A549 (cell line): ENCODE results near the gene HSPB7. TPM values are rescaled to one million over a fixed set of nuclear protein-coding genes. Genes with fewer than 3 reads are reported as not detected.
"Not testable (repeated sequence)": the region's sequence is repeated elsewhere in the genome, so short reads cannot be mapped to it uniquely, and the experiment has no call there.

ENCODE experiments used
- ATAC-seq, 2 experiments: fragments of 200-7000 bp in 1 of 2; fragments of >200 bp in 1 of 2; cut with Nextera tagmentation in 1 of 2; cut with Tn5 transposase in 1 of 2; 3 replicates each; pipeline versions ENCODE4 v1.8.0 to v1.9.1; 2018 to 2020; ENCODE audit warnings: mild to moderate bottlenecking in 1 of 2, moderate library complexity in 1 of 2
- CTCF ChIA-PET: fragments of 300-600 bp; sonication (Branson Sonifier 250); formaldehyde crosslinking; extraction: SDS; loops from one replicate; lab custom pipeline; 2021; ENCODE audit warnings: antibody characterized with exemption, inconsistent platforms; lab: Yijun Ruan, JAX
- POLR2A ChIA-PET: fragments of 350-600 bp; formaldehyde crosslinking; extraction: SDS; loops from one replicate; lab custom pipeline; 2021; ENCODE audit warnings: antibody characterized with exemption, inconsistent platforms; lab: Yijun Ruan, JAX
- DNase-seq, 2 experiments: peaks; one replicate each; pipeline versions ENCODE4 v3.0.0 to v3.0.0-alpha.2; 2011 to 2016; ENCODE audit warnings: low read depth in 1 of 2, low spot score in 1 of 2
- FAIRE-seq: peaks from 2 replicates; lab custom pipeline; 2011; peaks lifted over from hg19 to GRCh38; lab: Jason Lieb, UNC
- H3K27ac ChIP-seq, 2 experiments: fragments of >200 bp; sonication (Bioruptor Twin); formaldehyde crosslinking; 3 replicates each; pipeline ENCODE4 v1.5.1; 2016 to 2017
- H3K4me1 ChIP-seq: fragments of >200 bp; sonication (Bioruptor Twin); formaldehyde crosslinking; 3 replicates; pipeline ENCODE4 v1.6.1; 2016
- H3K4me2 ChIP-seq: fragments of >200 bp; sonication (Bioruptor Twin); formaldehyde crosslinking; 3 replicates; pipeline ENCODE4 v1.6.1; 2016
- H3K4me3 ChIP-seq: fragments of >200 bp; sonication (Bioruptor Twin); formaldehyde crosslinking; 3 replicates; pipeline ENCODE4 v1.5.1; 2016
- H3K9me3 ChIP-seq: fragments of >200 bp; sonication (Bioruptor Twin); formaldehyde crosslinking; 3 replicates; pipeline ENCODE4 v1.6.1; 2016
- BHLHE40 ChIP-seq: IDR thresholded peaks from 2 replicates; pipeline ENCODE4 v1.6.1; 2012; ENCODE audit warnings: low read depth, low read length, inconsistent platforms
- CBX2 ChIP-seq: fragments of 200-600 bp; sonication (generic); IDR thresholded peaks from 2 replicates; pipeline ENCODE4 v1.6.1; 2016; ENCODE audit warnings: low read depth, mild to moderate bottlenecking, borderline replicate concordance
- CBX8 ChIP-seq: fragments of 200-600 bp; sonication (generic); IDR thresholded peaks from 2 replicates; pipeline ENCODE4 v1.6.1; 2016
- CTCF ChIP-seq: fragments of >200 bp; sonication (Bioruptor Twin); formaldehyde crosslinking; IDR thresholded peaks from 3 replicates; pipeline ENCODE4 v1.5.1; 2016
- EHF ChIP-seq: fragments of 250-450 bp; sonication (Bioruptor Pico); IDR thresholded peaks from 2 replicates; pipeline ENCODE4 v1.5.0; 2020; ENCODE audit warnings: mild to moderate bottlenecking
- FOSL2 ChIP-seq, 2 experiments: fragments of 450-650 bp in 1 of 2; fragments of >200 bp in 1 of 2; sonication (Bioruptor Twin) in 1 of 2; formaldehyde crosslinking; IDR thresholded peaks; 2 replicates each; pipeline versions ENCODE4 v1.5.0 to v1.6.1; 2016 to 2020; ENCODE audit warnings: mild to moderate bottlenecking in 1 of 2, moderate library complexity in 1 of 2
- HEYL ChIP-seq: fragments of 250-450 bp; sonication (Bioruptor Pico); IDR thresholded peaks from 2 replicates; pipeline ENCODE4 v1.8.0; 2021; ENCODE audit warnings: mild to moderate bottlenecking, moderate library complexity
- HOXA7 ChIP-seq: fragments of 250-450 bp; sonication (Bioruptor Pico); IDR thresholded peaks from 2 replicates; pipeline ENCODE4 v1.5.0; 2020; ENCODE audit warnings: mild to moderate bottlenecking, moderate library complexity
- JUN ChIP-seq, 2 experiments: fragments of >200 bp; sonication (Bioruptor Twin); formaldehyde crosslinking; IDR thresholded peaks; 2 replicates in 1 of 2; 3 replicates in 1 of 2; pipeline ENCODE4 v1.6.1; 2016 to 2017
- KDM5A ChIP-seq: fragments of 200-600 bp; sonication (generic); IDR thresholded peaks from 2 replicates; pipeline ENCODE4 v1.6.1; 2016; ENCODE audit warnings: antibody characterized with exemption, mild to moderate bottlenecking
- MYC ChIP-seq: IDR thresholded peaks from 2 replicates; pipeline ENCODE4 v1.6.1; 2012; ENCODE audit warnings: mild to moderate bottlenecking, inconsistent platforms, low read length, improper control_type of control experiment, borderline replicate concordance
- NFE2L2 ChIP-seq: fragments of 150-350 bp; conservative IDR thresholded peaks from 2 replicates; pipeline ENCODE4 v1.6.1; 2014; ENCODE audit warnings: low read length
- NR3C1 ChIP-seq: fragments of >200 bp; sonication (Bioruptor Twin); formaldehyde crosslinking; IDR thresholded peaks from 3 replicates; pipeline ENCODE4 v1.6.1; 2017
- RAD21 ChIP-seq, 2 experiments: fragments of >200 bp in 1 of 2; sonication (Bioruptor Twin) in 1 of 2; formaldehyde crosslinking in 1 of 2; IDR thresholded peaks in 1 of 2; conservative IDR thresholded peaks in 1 of 2; 2 replicates in 1 of 2; 3 replicates in 1 of 2; pipeline ENCODE4 v1.6.1; 2012 to 2018; ENCODE audit warnings: inconsistent platforms in 1 of 2
- RNF2 ChIP-seq: fragments of 200-600 bp; sonication (generic); IDR thresholded peaks from 2 replicates; pipeline ENCODE4 v1.6.1; 2016; ENCODE audit warnings: low read depth, mild to moderate bottlenecking, antibody characterized with exemption, moderate library complexity, borderline replicate concordance
- SREBF2 ChIP-seq: fragments of 450-650 bp; IDR thresholded peaks from 2 replicates; pipeline ENCODE4 v1.6.1; 2014; ENCODE audit warnings: mild to moderate bottlenecking, moderate library complexity
- ZFP36 ChIP-seq: fragments of 450-650 bp; IDR thresholded peaks from 2 replicates; pipeline ENCODE4 v1.6.1; 2014; ENCODE audit warnings: borderline replicate concordance; ENCODE audit not compliant: partially characterized antibody
- ZNF302 ChIP-seq: fragments of 250-450 bp; sonication (Bioruptor Pico); IDR thresholded peaks from 2 replicates; pipeline ENCODE4 v1.9.0; 2021; ENCODE audit warnings: inconsistent platforms, mild to moderate bottlenecking, moderate library complexity
- WGBS: methylation state at CpG from one replicate; pipeline ENCODE4 v1.1.6; 2017; ENCODE audit errors: missing lambda C conversion rate; 5-methylcytosine and 5-hydroxymethylcytosine counted together
- polyA plus RNA-seq, 4 experiments: library from polyadenylated mRNA; depleted of rRNA in 3 of 4; stranded (reverse); fragments of >200 nt; fragmentation: RNase III in 1 of 4; extraction: RNeasy Plus Mini Kit Qiagen cat#74134 plus additional on column Dnase treatment in 1 of 4; gene quantifications; 2 replicates in 3 of 4; 3 replicates in 1 of 4; pipeline ENCODE4 v1.2.3, GENCODE V29; 2011 to 2017
- TF ChIP-seq, protein P1 (sequence below): fragments of 450-650 bp; IDR thresholded peaks from 2 replicates; pipeline ENCODE4 v1.6.1; 2014; ENCODE audit warnings: antibody characterized with exemption
- TF ChIP-seq, protein P2 (sequence below): fragments of >200 bp; sonication (Bioruptor Twin); formaldehyde crosslinking; IDR thresholded peaks from 3 replicates; pipeline ENCODE4 v1.6.1; 2016
- TF ChIP-seq, protein P3 (sequence below): IDR thresholded peaks from 2 replicates; pipeline ENCODE4 v1.6.1; 2012

HSPB7 gene
- polyA plus RNA-seq, 2 of the 4 experiments (the other 2 are of a cell fraction) = not detected

DNA sequence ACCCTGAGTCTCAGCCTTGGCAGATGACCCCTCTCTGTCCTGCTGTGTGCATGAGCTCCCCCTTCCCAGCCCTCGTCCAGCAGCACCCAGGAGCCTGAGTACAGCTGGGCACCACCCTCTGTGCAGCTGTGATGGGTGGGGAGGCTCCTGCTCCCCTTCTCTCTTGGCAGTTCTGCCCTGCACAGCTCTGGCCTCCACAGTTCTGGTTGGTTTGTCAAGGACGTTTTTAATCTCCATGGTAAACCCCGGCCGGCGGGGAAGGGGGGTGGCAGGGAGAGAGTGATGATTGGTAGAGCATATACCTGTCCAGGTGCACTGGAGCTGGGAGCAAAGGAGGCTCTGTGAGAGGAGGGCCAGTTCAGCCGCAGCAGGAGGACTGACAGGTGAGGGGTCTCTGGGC is 3.8 kb upstream of the HSPB7 start, which contains the start of gene CLCNKA:
CLCNKA (plus strand) TSS at position 356 of the 400 bp plus-strand sequence. CDS start 584 bp downstream, outside the sequence.
- TF ChIP-seq HEYL (CRISPR knock-in tag) (no peak), CBX8 (no peak), CBX2 (no peak), SREBF2 (no peak), FOSL2 (IDR thresholded peaks at IDR 0.05) (no peak), FOSL2 (CRISPR knock-in tag; IDR thresholded peaks at IDR 0.05) (no peak)
- TF ChIP-seq, protein P1, sequence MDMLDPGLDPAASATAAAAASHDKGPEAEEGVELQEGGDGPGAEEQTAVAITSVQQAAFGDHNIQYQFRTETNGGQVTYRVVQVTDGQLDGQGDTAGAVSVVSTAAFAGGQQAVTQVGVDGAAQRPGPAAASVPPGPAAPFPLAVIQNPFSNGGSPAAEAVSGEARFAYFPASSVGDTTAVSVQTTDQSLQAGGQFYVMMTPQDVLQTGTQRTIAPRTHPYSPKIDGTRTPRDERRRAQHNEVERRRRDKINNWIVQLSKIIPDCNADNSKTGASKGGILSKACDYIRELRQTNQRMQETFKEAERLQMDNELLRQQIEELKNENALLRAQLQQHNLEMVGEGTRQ = no peak
- FAIRE-seq (no peak), DNase-seq (no peak), ATAC-seq (no peak)
- 77% methylated on average over 5 of the region's 6 CpGs for WGBS
- H3K4me2 ChIP-seq = no peak within 1 kb of the TSS
- POLR2A ChIA-PET = no interaction called here
- H3K4me3 ChIP-seq = no peak within 1 kb of the TSS
- no peak within 1 kb of the TSS for H3K27ac ChIP-seq
- no peaks in the 10 kb centered on the region for H3K9me3 ChIP-seq
- CTCF ChIA-PET = interaction anchor here (0.6 to 2.3 kb wide), 3 partner anchors 10 to 238 kb away, joined by 3 to 8 read pairs (median 5); no protein-coding TSS in a partner anchor
- H3K4me1 ChIP-seq = no peaks in the 10 kb centered on the region

DNA sequence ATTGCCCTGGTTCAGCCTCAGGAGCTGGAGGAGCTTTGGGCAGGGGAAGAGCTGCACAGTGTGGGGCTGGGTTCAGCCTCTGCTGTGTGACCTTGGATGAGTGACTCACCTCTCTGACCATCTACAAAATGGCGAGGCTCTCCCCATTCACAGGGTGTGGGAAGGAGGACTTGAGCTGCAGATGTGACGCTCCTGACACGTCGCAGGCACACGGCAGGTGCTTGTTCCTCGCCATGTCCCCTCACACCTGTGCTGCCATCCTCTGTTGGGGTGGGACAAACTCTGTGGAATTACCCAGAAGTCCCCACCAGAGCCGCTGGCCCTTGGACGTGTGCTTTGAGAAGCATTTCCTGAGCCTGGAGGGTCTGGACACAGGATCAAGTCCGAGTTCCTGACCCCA is 3.0 kb upstream of the HSPB7 start:
- H3K4me2 ChIP-seq, DNase-seq, POLR2A ChIA-PET, H3K9me3 ChIP-seq, FAIRE-seq, H3K27ac ChIP-seq, H3K4me1 ChIP-seq, H3K4me3 ChIP-seq: not testable (repeated sequence)
- 58% methylated on average over 3 of the region's 9 CpGs for WGBS
- peak; percentile 14 to 22; a peak in 2 of 6 replicates for ATAC-seq
- CTCF ChIA-PET = interaction anchor here (1.3 to 1.7 kb wide), 2 partner anchors 11 to 52 kb away, joined by 3 to 5 read pairs; partner anchors contain the start of gene FAM131C

DNA sequence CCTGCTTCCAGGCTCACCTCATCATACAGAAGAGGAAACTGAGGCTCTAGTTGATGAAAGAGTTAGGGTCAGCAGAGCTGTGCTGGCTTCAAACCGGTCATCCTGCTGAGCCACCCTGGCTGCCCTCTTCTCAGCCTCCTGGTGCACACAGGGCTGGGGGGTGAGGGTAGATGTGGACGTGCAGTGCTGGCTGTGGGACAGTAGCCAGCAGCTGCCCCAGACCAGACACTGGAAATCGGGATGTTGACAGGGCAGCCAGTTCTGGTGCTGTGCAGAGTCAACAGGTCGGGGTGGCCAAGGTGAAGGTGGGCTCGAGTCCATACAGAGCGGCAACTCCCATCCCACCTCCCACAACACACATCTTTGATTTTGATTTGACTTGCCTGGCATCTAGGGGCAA is 2.5 kb upstream of the HSPB7 start:
- POLR2A ChIA-PET = no interaction called here
- Histone ChIP-seq H3K4me2 (no peak overlapping the region), H3K4me1 (peaks cover 6% of the 10 kb centered on the region; the same call in 2 of the 3 replicates), H3K27ac (no peak overlapping the region), H3K4me3 (no peak overlapping the region), H3K9me3 (no peaks in the 10 kb centered on the region)
- WGBS = 73% methylated on average over 6 of the region's 6 CpGs
- ATAC-seq (no peak), DNase-seq (no peak), FAIRE-seq (no peak)
- CTCF ChIA-PET = interaction anchor here (0.6 to 2.4 kb wide), 4 partner anchors 11 to 440 kb away, joined by 3 to 12 read pairs (median 5); partner anchors contain the start of gene FAM131C
- no peak for TF ChIP-seq HOXA7
- TF ChIP-seq, protein P2, sequence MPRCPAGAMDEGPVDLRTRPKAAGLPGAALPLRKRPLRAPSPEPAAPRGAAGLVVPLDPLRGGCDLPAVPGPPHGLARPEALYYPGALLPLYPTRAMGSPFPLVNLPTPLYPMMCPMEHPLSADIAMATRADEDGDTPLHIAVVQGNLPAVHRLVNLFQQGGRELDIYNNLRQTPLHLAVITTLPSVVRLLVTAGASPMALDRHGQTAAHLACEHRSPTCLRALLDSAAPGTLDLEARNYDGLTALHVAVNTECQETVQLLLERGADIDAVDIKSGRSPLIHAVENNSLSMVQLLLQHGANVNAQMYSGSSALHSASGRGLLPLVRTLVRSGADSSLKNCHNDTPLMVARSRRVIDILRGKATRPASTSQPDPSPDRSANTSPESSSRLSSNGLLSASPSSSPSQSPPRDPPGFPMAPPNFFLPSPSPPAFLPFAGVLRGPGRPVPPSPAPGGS = no peak
- no peak for TF ChIP-seq ZNF302
- no peak for TF ChIP-seq BHLHE40
- TF ChIP-seq JUN (IDR thresholded peaks at IDR 0.05) = no peak
- no peak for TF ChIP-seq RNF2
- no peak for TF ChIP-seq RAD21 (conservative IDR thresholded peaks at IDR 0.05 in 1 of 2, IDR thresholded peaks at IDR 0.05 in 1 of 2)

GRCh38 chr1:16019644-16020277 is 1.9 kb upstream of the HSPB7 start:
- WGBS = 79% methylated on average over 4 of the region's 9 CpGs
- Histone ChIP-seq H3K4me3 (no peak overlapping the region), H3K4me1 (peaks cover 6% of the 10 kb centered on the region; the same call in 2 of the 3 replicates), H3K27ac (no peak overlapping the region), H3K4me2 (no peak overlapping the region), H3K9me3 (no peaks in the 10 kb centered on the region)
- ATAC-seq (no peak), DNase-seq (no peak), FAIRE-seq (no peak)
- ChIA-PET CTCF (interaction anchor here (0.6 to 2.4 kb wide), 5 partner anchors 10 to 439 kb away, joined by 3 to 12 read pairs (median 5); partner anchors contain the start of gene FAM131C), POLR2A (no interaction called here)
- TF ChIP-seq KDM5A (no peak), NFE2L2 (no peak), EHF (CRISPR knock-in tag) (no peak), BHLHE40 (no peak), NR3C1 (no peak), CBX8 (no peak), JUN (IDR thresholded peaks at IDR 0.05) (no peak), MYC (no peak), ZFP36 (no peak), CTCF (no peak)
- TF ChIP-seq, protein P3, sequence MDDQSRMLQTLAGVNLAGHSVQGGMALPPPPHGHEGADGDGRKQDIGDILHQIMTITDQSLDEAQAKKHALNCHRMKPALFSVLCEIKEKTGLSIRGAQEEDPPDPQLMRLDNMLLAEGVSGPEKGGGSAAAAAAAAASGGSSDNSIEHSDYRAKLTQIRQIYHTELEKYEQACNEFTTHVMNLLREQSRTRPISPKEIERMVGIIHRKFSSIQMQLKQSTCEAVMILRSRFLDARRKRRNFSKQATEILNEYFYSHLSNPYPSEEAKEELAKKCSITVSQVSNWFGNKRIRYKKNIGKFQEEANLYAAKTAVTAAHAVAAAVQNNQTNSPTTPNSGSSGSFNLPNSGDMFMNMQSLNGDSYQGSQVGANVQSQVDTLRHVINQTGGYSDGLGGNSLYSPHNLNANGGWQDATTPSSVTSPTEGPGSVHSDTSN = no peak
- TF ChIP-seq, protein P1 = no peak
